WTC11 (cell line): ENCODE measurements around the gene CNKSR3. TPM values are rescaled to one million over a fixed set of nuclear protein-coding genes. Genes with fewer than 3 reads are reported as not detected.
A peak's percentile ranks its signal among the peaks of the same experiment; 100 is the strongest.

Source experiments
- ATAC-seq: fragments of 200-7000 bp; cut with Tn5 transposase; 2 replicates; pipeline ENCODE4 v1.10.0; 2021; ENCODE audit warnings: mild to moderate bottlenecking, moderate library complexity
- CTCF ChIA-PET: fragments of 300-600 bp; sonication (Branson Sonifier 250); formaldehyde crosslinking; loops from one replicate; lab custom pipeline; 2021; ENCODE audit warnings: antibody characterized with exemption; lab: Charles Lee
- POLR2A ChIA-PET: fragments of 350-600 bp; sonication (Branson Sonifier 250); formaldehyde crosslinking; loops from one replicate; lab custom pipeline; 2021; ENCODE audit warnings: antibody characterized with exemption; lab: Charles Lee
- DNase-seq: peaks from one replicate; pipeline ENCODE4 v3.0.0; 2021; ENCODE audit warnings: low spot score
- H3K27ac Mint-ChIP-seq: 2 replicates; pipeline ENCODE4 v1.8.0; 2021; ENCODE audit warnings: mixed read lengths
- H3K27me3 Mint-ChIP-seq: 2 replicates; pipeline ENCODE4 v1.8.0; 2021; ENCODE audit warnings: low read depth, mild to moderate bottlenecking, moderate library complexity, mixed read lengths
- H3K36me3 Mint-ChIP-seq: 2 replicates; pipeline ENCODE4 v1.8.0; 2021; ENCODE audit warnings: mixed read lengths
- H3K4me1 Mint-ChIP-seq: 2 replicates; pipeline ENCODE4 v1.8.0; 2022; ENCODE audit warnings: mixed read lengths
- H3K4me3 Mint-ChIP-seq: 2 replicates; pipeline ENCODE4 v1.8.0; 2021; ENCODE audit warnings: mild to moderate bottlenecking, moderate library complexity, mixed read lengths
- H3K9me3 Mint-ChIP-seq: 2 replicates; pipeline ENCODE4 v1.8.0; 2021; ENCODE audit warnings: mixed read lengths
- CBFB ChIP-seq: sonication (generic); formaldehyde crosslinking; IDR thresholded peaks from 2 replicates; pipeline ENCODE4 v1.8.1; 2022; ENCODE audit warnings: mild to moderate bottlenecking, low read depth, missing genetic modification reagents
- FOXP4 ChIP-seq: sonication (generic); formaldehyde crosslinking; IDR thresholded peaks from 2 replicates; pipeline ENCODE4 v1.8.0; 2022; ENCODE audit warnings: mild to moderate bottlenecking, missing genetic modification reagents
- GTF2I ChIP-seq: fragments of 250-450 bp; sonication (Bioruptor Pico); conservative IDR thresholded peaks from 2 replicates; pipeline ENCODE4 v1.4.0; 2021; ENCODE audit warnings: mild to moderate bottlenecking
- HMGA2 ChIP-seq: fragments of 250-450 bp; sonication (Bioruptor Pico); IDR thresholded peaks from 2 replicates; pipeline ENCODE4 v1.4.0; 2021; ENCODE audit warnings: mild to moderate bottlenecking, moderate library complexity
- IRF2 ChIP-seq: sonication (generic); formaldehyde crosslinking; IDR thresholded peaks from 2 replicates; pipeline ENCODE4 v1.8.0; 2022; ENCODE audit warnings: low read depth, missing genetic modification reagents, borderline replicate concordance
- NFATC4 ChIP-seq: fragments of 250-450 bp; sonication (Bioruptor Pico); IDR thresholded peaks from 2 replicates; pipeline ENCODE4 v1.9.0; 2021; ENCODE audit warnings: mild to moderate bottlenecking
- NR1H2 ChIP-seq: sonication (generic); formaldehyde crosslinking; IDR thresholded peaks from 2 replicates; pipeline ENCODE4 v1.9.0; 2021; ENCODE audit warnings: mild to moderate bottlenecking, moderate library complexity, missing genetic modification reagents
- RORB ChIP-seq: fragments of 250-450 bp; sonication (Bioruptor Pico); IDR thresholded peaks from 2 replicates; pipeline ENCODE4 v1.9.0; 2021; ENCODE audit warnings: mild to moderate bottlenecking
- SP1 ChIP-seq: sonication (generic); formaldehyde crosslinking; conservative IDR thresholded peaks from 2 replicates; pipeline ENCODE4 v1.8.1; 2022; ENCODE audit warnings: missing genetic modification reagents
- ZNF232 ChIP-seq: sonication (generic); formaldehyde crosslinking; IDR thresholded peaks from 2 replicates; pipeline ENCODE4 v1.8.0; 2022; ENCODE audit warnings: mild to moderate bottlenecking, missing genetic modification reagents
- ZNF317 ChIP-seq: sonication (generic); formaldehyde crosslinking; IDR thresholded peaks from 2 replicates; pipeline ENCODE4 v1.8.1; 2023; ENCODE audit warnings: low read depth, mild to moderate bottlenecking, moderate library complexity, missing genetic modification reagents, borderline replicate concordance
- ZNF416 ChIP-seq: fragments of 250-450 bp; sonication (Bioruptor Pico); IDR thresholded peaks from 2 replicates; pipeline ENCODE4 v1.9.0; 2021; ENCODE audit warnings: mild to moderate bottlenecking, inconsistent platforms
- ZNF532 ChIP-seq: fragments of 250-450 bp; sonication (Bioruptor Pico); IDR thresholded peaks from 2 replicates; pipeline ENCODE4 v1.9.0; 2021; ENCODE audit warnings: mild to moderate bottlenecking, borderline replicate concordance
- ZNF671 ChIP-seq: fragments of 250-450 bp; sonication (Bioruptor Pico); IDR thresholded peaks from 2 replicates; pipeline ENCODE4 v1.8.0; 2021; ENCODE audit warnings: mild to moderate bottlenecking
- ZSCAN18 ChIP-seq: fragments of 250-450 bp; sonication (Bioruptor Pico); IDR thresholded peaks from 2 replicates; pipeline ENCODE4 v2.1.2; 2022; ENCODE audit warnings: mild to moderate bottlenecking, moderate library complexity
- total RNA-seq: library from RNA; stranded (reverse); gene quantifications from 3 replicates; pipeline ENCODE4 v1.2.3, GENCODE V29; 2021
- TF ChIP-seq, protein P1 (sequence below): fragments of 250-450 bp; sonication (Bioruptor Pico); conservative IDR thresholded peaks from 2 replicates; pipeline ENCODE4 v1.9.0; 2021; ENCODE audit warnings: mild to moderate bottlenecking
- TF ChIP-seq, protein P2 (sequence below): fragments of 200-600 bp; IDR thresholded peaks from 2 replicates; pipeline ENCODE4 v1.8.0; 2022; ENCODE audit warnings: antibody characterized with exemption

CNKSR3 gene
- total RNA-seq, 1 experiment from 2014 or later: 5.7 TPM

DNA sequence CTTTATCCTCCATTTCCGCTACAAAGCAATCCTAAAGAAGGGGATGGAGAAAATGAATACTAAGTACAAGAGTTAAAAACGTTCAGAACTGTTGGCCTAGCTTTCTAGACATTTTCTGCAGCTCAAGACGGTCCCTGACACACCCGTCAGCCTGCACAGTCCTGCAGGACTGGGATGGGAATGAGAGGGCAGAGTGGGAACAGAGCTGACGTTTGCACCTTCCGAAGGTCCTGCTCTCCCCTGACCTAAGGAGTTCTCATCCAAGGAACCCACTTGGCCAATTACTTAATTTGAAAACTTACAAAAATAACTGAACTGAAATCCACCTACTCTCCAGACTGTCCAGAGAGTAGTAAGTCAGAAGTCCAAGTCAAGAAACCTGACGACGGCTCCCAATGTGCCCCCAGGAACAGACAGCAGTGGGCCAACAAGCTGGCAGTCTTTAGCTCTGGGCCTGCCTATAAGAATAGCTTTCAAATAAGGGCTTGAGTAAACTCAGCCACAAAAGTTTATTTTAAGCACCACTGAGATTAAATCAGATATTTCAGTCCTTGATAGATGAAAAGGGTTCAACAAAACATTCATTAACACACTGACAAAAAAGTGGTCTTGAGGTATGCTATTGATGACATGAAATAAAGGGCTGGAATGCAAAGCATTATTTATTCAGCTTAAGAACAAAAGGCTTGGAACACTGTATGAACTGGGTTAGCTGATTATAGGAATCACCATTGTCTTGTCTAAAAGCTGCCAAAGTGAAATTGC, 76.8 kb downstream of the CNKSR3 start:
- ATAC-seq (peak; percentile 61), DNase-seq (no peak)
- H3K27ac Mint-ChIP-seq: peak overlapping the region; percentile 36; the same call in 1 of the 2 replicates
- H3K4me1 Mint-ChIP-seq: peaks cover 14% of the 10 kb centered on the region
- ChIA-PET CTCF (interaction anchor here (0.7 to 1.2 kb wide), 4 partner anchors 12 to 77 kb away, joined by 3 to 4 read pairs (median 3); partner anchors contain the start of gene CNKSR3), POLR2A (no interaction called here)
- peaks cover 20% of the 10 kb centered on the region for H3K36me3 Mint-ChIP-seq
- H3K9me3 Mint-ChIP-seq: peaks cover 21% of the 10 kb centered on the region
- H3K27me3 Mint-ChIP-seq: no peaks in the 10 kb centered on the region
- no peak for TF ChIP-seq GTF2I (CRISPR knock-in tag)
- no peak for TF ChIP-seq NR1H2 (CRISPR knock-in tag)
- no peak for TF ChIP-seq SP1 (CRISPR knock-in tag)
- TF ChIP-seq ZSCAN18 (CRISPR knock-in tag): no peak
- H3K4me3 Mint-ChIP-seq: no peak overlapping the region

GRCh38 chr6:154432533-154433476, 77.7 kb downstream of the CNKSR3 start:
- H3K4me1 Mint-ChIP-seq: peaks cover 14% of the 10 kb centered on the region
- POLR2A ChIA-PET: no interaction called here
- no peak overlapping the region for H3K4me3 Mint-ChIP-seq
- H3K36me3 Mint-ChIP-seq: peaks cover 20% of the 10 kb centered on the region
- peaks cover 21% of the 10 kb centered on the region for H3K9me3 Mint-ChIP-seq
- H3K27ac Mint-ChIP-seq: no peak overlapping the region
- CTCF ChIA-PET: interaction anchor here (0.8 to 1.2 kb wide), 3 partner anchors 13 to 78 kb away, joined by 3 to 4 read pairs (median 3); partner anchors contain the start of gene CNKSR3
- DNase-seq: no peak
- no peaks in the 10 kb centered on the region for H3K27me3 Mint-ChIP-seq
- no peak for ATAC-seq
- no peak for TF ChIP-seq ZNF317
- no peak for TF ChIP-seq ZNF416 (CRISPR knock-in tag)
- TF ChIP-seq RORB (CRISPR knock-in tag): no peak
- no peak for TF ChIP-seq NFATC4 (CRISPR knock-in tag)
- TF ChIP-seq ZNF532 (CRISPR knock-in tag): no peak
- TF ChIP-seq ZNF671 (CRISPR knock-in tag): no peak
- TF ChIP-seq IRF2: no peak
- TF ChIP-seq FOXP4: no peak
- no peak for TF ChIP-seq CBFB (CRISPR knock-in tag)
- TF ChIP-seq HMGA2 (CRISPR knock-in tag): no peak
- no peak for TF ChIP-seq ZNF232 (CRISPR knock-in tag)
- TF ChIP-seq, protein P1, sequence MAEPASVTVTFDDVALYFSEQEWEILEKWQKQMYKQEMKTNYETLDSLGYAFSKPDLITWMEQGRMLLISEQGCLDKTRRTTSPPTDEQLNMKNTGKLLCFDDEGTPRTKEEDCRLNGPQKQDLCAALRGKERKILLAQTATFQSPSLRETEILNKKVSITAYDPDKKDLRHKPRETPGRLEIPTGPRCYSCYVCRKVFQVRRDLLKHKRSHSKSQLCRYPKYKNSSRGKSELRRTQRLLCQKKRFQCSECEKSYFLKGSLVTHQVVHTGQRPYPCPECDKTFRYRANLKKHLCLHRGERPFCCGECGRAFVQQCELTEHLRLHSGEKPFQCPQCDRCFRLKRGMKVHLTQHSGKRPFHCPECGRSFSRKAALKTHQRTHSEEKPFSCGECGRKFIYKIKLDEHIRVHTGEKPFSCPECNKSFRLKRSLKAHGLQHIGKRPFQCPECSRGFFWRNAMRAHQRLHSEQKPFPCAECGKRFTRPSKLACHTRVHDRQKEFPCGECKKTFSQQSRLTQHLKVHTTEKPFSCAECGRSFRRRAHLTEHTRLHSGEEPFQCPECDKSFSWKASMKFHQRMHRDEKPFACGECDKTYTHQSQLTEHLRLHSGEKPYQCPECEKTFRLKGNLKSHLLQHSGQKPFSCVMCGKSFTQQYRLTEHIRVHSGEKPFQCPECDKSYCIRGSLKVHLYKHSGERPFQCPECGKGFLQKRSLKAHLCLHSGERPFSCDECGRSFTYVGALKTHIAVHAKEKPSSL (CRISPR knock-in tag): no peak
- TF ChIP-seq, protein P2, sequence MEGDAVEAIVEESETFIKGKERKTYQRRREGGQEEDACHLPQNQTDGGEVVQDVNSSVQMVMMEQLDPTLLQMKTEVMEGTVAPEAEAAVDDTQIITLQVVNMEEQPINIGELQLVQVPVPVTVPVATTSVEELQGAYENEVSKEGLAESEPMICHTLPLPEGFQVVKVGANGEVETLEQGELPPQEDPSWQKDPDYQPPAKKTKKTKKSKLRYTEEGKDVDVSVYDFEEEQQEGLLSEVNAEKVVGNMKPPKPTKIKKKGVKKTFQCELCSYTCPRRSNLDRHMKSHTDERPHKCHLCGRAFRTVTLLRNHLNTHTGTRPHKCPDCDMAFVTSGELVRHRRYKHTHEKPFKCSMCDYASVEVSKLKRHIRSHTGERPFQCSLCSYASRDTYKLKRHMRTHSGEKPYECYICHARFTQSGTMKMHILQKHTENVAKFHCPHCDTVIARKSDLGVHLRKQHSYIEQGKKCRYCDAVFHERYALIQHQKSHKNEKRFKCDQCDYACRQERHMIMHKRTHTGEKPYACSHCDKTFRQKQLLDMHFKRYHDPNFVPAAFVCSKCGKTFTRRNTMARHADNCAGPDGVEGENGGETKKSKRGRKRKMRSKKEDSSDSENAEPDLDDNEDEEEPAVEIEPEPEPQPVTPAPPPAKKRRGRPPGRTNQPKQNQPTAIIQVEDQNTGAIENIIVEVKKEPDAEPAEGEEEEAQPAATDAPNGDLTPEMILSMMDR: no peak
